HCT116 (cell line): ENCODE data around the gene IL20RA. TPM values are rescaled to one million over a fixed set of nuclear protein-coding genes. Genes with fewer than 3 reads are reported as not detected.

Experiments
- ATAC-seq: fragments of 200-7000 bp; cut with Tn5 transposase; 2 replicates; pipeline ENCODE4 v1.9.1; 2020; ENCODE audit warnings: mild to moderate bottlenecking, moderate library complexity
- BruUV-seq: library from RNA; stranded (reverse); fragments of 400-500 nt; replicated peaks from 2 replicates; lab custom pipeline; 2021; lab: Mats Ljungman, UMichigan
- CTCF ChIA-PET: fragments of 300-600 bp; sonication (Branson Sonifier 250); formaldehyde crosslinking; loops from one replicate; lab custom pipeline; 2021; ENCODE audit warnings: antibody characterized with exemption; lab: Charles Lee
- POLR2A ChIA-PET: fragments of 300-600, 350-600 bp; sonication (Branson Sonifier 250); formaldehyde crosslinking; loops from one replicate; lab custom pipeline; 2021; ENCODE audit warnings: antibody characterized with exemption; lab: Charles Lee
- RAD21 ChIA-PET, 2 experiments: fragments of 300-600 bp; sonication (Branson Sonifier 250); formaldehyde crosslinking; loops; one replicate each; lab custom pipeline; 2023; ENCODE audit warnings: low total read pairs in 2 of 2; ENCODE audit not compliant: uncharacterized antibody in 2 of 2, unreplicated experiment in 2 of 2, low non-redundant PET in 1 of 2; lab: Charles Lee
- DNase-seq: peaks from one replicate; pipeline ENCODE4 v3.0.0-alpha.2; 2010; ENCODE audit warnings: low read depth, low spot score
- H2AFZ ChIP-seq: fragments of 200-600 bp; shearing (Covaris generic), sonication (generic); 2 replicates; pipeline ENCODE4 v1.6.1; 2017; ENCODE audit warnings: low read depth, mixed run types, mixed read lengths, antibody characterized with exemption, low read length; ENCODE audit not compliant: poor library complexity, severe bottlenecking
- H3K27ac ChIP-seq: 2 replicates; pipeline ENCODE4 v1.5.1; 2012; ENCODE audit warnings: low read depth, low read length
- H3K27me3 ChIP-seq: fragments of 200-600 bp; sonication (generic); 2 replicates; pipeline ENCODE4 v1.6.1; 2016; ENCODE audit warnings: mixed run types, low read length, mixed read lengths; ENCODE audit not compliant: insufficient read depth
- H3K36me3 ChIP-seq, 2 experiments: fragments of 200-500 bp in 1 of 2; fragments of 200-600 bp in 1 of 2; sonication (Bioruptor generic) in 1 of 2; sonication (generic) in 1 of 2; 2 replicates each; pipeline versions ENCODE4 v1.5.1 to v1.6.1; 2014 to 2016; ENCODE audit warnings: low read length in 2 of 2, inconsistent platforms in 1 of 2, mixed read lengths in 1 of 2, mixed run types in 1 of 2; ENCODE audit not compliant: insufficient read depth in 2 of 2, control insufficient read depth in 1 of 2
- H3K4me1 ChIP-seq, 2 experiments: fragments of 200-600 bp in 1 of 2; sonication (generic) in 1 of 2; 2 replicates each; pipeline versions ENCODE4 v1.5.1 to v1.6.1; 2012 to 2017; ENCODE audit warnings: low read length in 2 of 2, inconsistent platforms in 1 of 2, mild to moderate bottlenecking in 1 of 2, mixed read lengths in 1 of 2, mixed run types in 1 of 2, moderate library complexity in 1 of 2; ENCODE audit not compliant: insufficient read depth in 2 of 2, control insufficient read depth in 1 of 2
- H3K4me2 ChIP-seq: fragments of 200-600 bp; sonication (generic); 2 replicates; pipeline ENCODE4 v1.6.1; 2017; ENCODE audit warnings: mixed run types, low read length, mixed read lengths
- H3K4me3 ChIP-seq, 2 experiments: fragments of 200-600 bp in 1 of 2; sonication (generic) in 1 of 2; replicated peaks in 1 of 2; 2 replicates each; pipeline ENCODE4 v1.5.1; 2011 to 2016; ENCODE audit warnings: low read length in 2 of 2, control low read depth in 1 of 2, low read depth in 1 of 2, mild to moderate bottlenecking in 1 of 2, mixed read lengths in 1 of 2, mixed run types in 1 of 2
- H3K79me2 ChIP-seq: fragments of 200-600 bp; sonication (generic); 2 replicates; pipeline ENCODE4 v1.6.1; 2017; ENCODE audit warnings: mild to moderate bottlenecking, mixed run types, low read length, moderate library complexity, mixed read lengths; ENCODE audit not compliant: insufficient read depth
- H3K9ac ChIP-seq: fragments of 200-600 bp; sonication (generic); 2 replicates; pipeline ENCODE4 v1.6.1; 2016; ENCODE audit warnings: low read length, mixed read lengths
- H3K9me2 ChIP-seq: fragments of 200-600 bp; sonication (generic), shearing (Covaris generic); 2 replicates; pipeline ENCODE4 v1.6.1; 2017; ENCODE audit warnings: mixed run types, mild to moderate bottlenecking, moderate library complexity; ENCODE audit not compliant: insufficient read depth
- H3K9me3 ChIP-seq, 2 experiments: fragments of 200-500 bp in 1 of 2; fragments of 200-600 bp in 1 of 2; sonication (Bioruptor generic) in 1 of 2; sonication (generic) in 1 of 2; 2 replicates each; pipeline ENCODE4 v1.6.1; 2014 to 2017; ENCODE audit warnings: low read length in 2 of 2, mixed read lengths in 2 of 2, inconsistent platforms in 1 of 2, low read depth in 1 of 2, mild to moderate bottlenecking in 1 of 2, mixed run types in 1 of 2, moderate library complexity in 1 of 2; ENCODE audit not compliant: control insufficient read depth in 1 of 2, insufficient read depth in 1 of 2
- H4K20me1 ChIP-seq: fragments of 200-600 bp; sonication (generic), shearing (Covaris generic); 2 replicates; pipeline ENCODE4 v1.6.1; 2017; ENCODE audit warnings: mixed run types, mild to moderate bottlenecking, moderate library complexity; ENCODE audit not compliant: insufficient read depth
- EGR1 ChIP-seq: IDR thresholded peaks from 2 replicates; pipeline ENCODE4 v1.6.1; 2012; ENCODE audit warnings: low read depth
- EZH2phosphoT487 ChIP-seq: fragments of 200-600 bp; IDR thresholded peaks from 2 replicates; pipeline ENCODE4 v1.6.1; 2018; ENCODE audit warnings: antibody characterized with exemption, borderline replicate concordance
- FOSL1 ChIP-seq: IDR thresholded peaks from 2 replicates; pipeline ENCODE4 v1.6.1; 2012; ENCODE audit warnings: low read depth
- POLR2AphosphoS5 ChIP-seq: IDR thresholded peaks from 2 replicates; pipeline ENCODE4 v1.6.1; 2011; ENCODE audit warnings: mild to moderate bottlenecking, low read depth, low read length, moderate library complexity
- SP1 ChIP-seq: IDR thresholded peaks from 2 replicates; pipeline ENCODE4 v1.6.1; 2012; ENCODE audit warnings: low read depth
- SRF ChIP-seq: IDR thresholded peaks from 2 replicates; pipeline ENCODE4 v1.6.1; 2012; ENCODE audit warnings: low read depth
- TCF7L2 ChIP-seq: IDR thresholded peaks from 2 replicates; pipeline ENCODE4 v1.7.0; 2011; ENCODE audit warnings: borderline replicate concordance, inconsistent platforms; ENCODE audit not compliant: insufficient read depth, insufficient read length; ENCODE audit errors: extremely low read depth
- YY1 ChIP-seq: IDR thresholded peaks from 2 replicates; pipeline ENCODE4 v1.6.1; 2011; ENCODE audit warnings: low read length, low read depth, moderate library complexity, mild to moderate bottlenecking; ENCODE audit not compliant: insufficient replicate concordance; ENCODE audit errors: extremely low read depth
- intact Hi-C: fragments of 100-400 bp; cut with micrococcal nuclease; formaldehyde crosslinking; loops from 2 replicates; pipeline ENCODE4 v1.10.0; 2022
- total RNA-seq: library from RNA; stranded (reverse); gene quantifications from one replicate; pipeline ENCODE4 v1.2.1, GENCODE V29; 2021; ENCODE audit not compliant: unreplicated experiment
- TF ChIP-seq, protein P1 (sequence below): IDR thresholded peaks from 2 replicates; pipeline ENCODE4 v1.6.1; 2012
- TF ChIP-seq, protein P2 (sequence below): IDR thresholded peaks from 2 replicates; pipeline ENCODE4 v1.6.1; 2011; ENCODE audit warnings: mild to moderate bottlenecking, low read length, moderate library complexity; ENCODE audit not compliant: insufficient replicate concordance; ENCODE audit errors: extremely low read depth
- TF ChIP-seq, protein P3 (sequence below): IDR thresholded peaks from 2 replicates; pipeline ENCODE4 v1.6.1; 2012; ENCODE audit warnings: low read depth

IL20RA gene
- total RNA-seq, 1 experiment from 2014 or later = 1.1 TPM

DNA sequence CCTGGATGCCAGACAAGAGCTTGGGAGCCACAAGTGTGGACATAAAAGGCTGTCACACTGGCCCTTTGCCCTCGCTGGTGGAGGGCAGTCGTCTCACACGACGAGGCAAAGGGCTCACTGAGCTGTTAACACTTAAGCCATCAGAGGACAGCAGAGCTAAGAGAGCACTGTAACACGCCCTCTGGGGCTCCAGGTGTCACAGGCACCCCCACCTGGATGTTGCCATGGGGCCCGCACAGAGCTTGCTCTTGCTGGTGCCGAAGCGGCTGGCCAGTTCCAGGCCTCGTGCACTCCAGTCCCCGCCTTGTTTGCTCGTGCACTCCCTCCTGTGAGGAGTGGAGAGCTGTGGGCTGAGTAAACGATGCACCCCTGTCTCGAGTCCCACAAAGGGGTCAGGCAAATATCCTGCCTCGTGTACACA, 85.3 kb downstream of the IL20RA start:
- TF ChIP-seq, protein P1, sequence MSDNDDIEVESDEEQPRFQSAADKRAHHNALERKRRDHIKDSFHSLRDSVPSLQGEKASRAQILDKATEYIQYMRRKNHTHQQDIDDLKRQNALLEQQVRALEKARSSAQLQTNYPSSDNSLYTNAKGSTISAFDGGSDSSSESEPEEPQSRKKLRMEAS = no peak
- TF ChIP-seq EZH2phosphoT487 (no peak), EGR1 (no peak)
- TF ChIP-seq, protein P2, sequence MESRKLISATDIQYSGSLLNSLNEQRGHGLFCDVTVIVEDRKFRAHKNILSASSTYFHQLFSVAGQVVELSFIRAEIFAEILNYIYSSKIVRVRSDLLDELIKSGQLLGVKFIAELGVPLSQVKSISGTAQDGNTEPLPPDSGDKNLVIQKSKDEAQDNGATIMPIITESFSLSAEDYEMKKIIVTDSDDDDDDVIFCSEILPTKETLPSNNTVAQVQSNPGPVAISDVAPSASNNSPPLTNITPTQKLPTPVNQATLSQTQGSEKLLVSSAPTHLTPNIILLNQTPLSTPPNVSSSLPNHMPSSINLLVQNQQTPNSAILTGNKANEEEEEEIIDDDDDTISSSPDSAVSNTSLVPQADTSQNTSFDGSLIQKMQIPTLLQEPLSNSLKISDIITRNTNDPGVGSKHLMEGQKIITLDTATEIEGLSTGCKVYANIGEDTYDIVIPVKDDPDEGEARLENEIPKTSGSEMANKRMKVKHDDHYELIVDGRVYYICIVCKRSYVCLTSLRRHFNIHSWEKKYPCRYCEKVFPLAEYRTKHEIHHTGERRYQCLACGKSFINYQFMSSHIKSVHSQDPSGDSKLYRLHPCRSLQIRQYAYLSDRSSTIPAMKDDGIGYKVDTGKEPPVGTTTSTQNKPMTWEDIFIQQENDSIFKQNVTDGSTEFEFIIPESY = no peak
- no TSS peak for BruUV-seq
- ChIA-PET CTCF (no interaction called here), RAD21 (no interaction called here), POLR2A (no interaction called here)
- Histone ChIP-seq H3K9ac (no peak overlapping the region), H4K20me1 (no peaks in the 10 kb centered on the region), H3K27me3 (no peaks in the 10 kb centered on the region), H3K79me2 (no peaks in the 10 kb centered on the region), H2AFZ (no peak overlapping the region), H3K9me2 (no peaks in the 10 kb centered on the region), H3K9me3 (no peaks in the 10 kb centered on the region), H3K36me3 (no peaks in the 10 kb centered on the region), H3K4me1 (no peaks in the 10 kb centered on the region; a peak in 1 of 4 replicates), H3K4me3 (no peak overlapping the region), H3K4me2 (no peak overlapping the region), H3K27ac (no peak overlapping the region)
- intact Hi-C loops = no loop called here
- no peak for DNase-seq
- no peak for ATAC-seq

DNA sequence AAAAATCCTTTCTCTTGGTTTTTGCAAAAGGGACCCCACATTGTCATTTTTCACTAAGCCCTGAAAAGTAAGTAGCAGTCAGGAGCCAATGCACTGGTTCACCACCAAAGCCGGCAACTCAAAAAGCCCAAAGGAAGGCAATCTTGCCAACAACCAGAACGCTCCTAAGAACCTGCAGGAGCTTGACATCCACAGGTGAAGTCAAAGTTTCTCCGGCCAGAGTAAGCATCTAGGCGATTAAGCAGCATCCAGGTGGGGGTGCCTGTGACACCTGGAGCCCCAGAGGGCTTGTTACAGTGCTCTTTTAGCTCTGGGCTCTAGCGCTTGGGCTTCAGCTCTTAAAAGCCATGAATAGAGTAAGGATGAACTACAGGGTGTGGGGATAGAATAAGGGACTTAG, 86.6 kb downstream of the IL20RA start:
- CTCF ChIA-PET = interaction anchor here (1.3 kb wide), 1 partner anchor 136 kb away, joined by 3 read pairs; no protein-coding TSS in a partner anchor
- TF ChIP-seq POLR2AphosphoS5 (no peak), YY1 (no peak), FOSL1 (no peak), TCF7L2 (no peak), SP1 (no peak), SRF (no peak)
- TF ChIP-seq, protein P3, sequence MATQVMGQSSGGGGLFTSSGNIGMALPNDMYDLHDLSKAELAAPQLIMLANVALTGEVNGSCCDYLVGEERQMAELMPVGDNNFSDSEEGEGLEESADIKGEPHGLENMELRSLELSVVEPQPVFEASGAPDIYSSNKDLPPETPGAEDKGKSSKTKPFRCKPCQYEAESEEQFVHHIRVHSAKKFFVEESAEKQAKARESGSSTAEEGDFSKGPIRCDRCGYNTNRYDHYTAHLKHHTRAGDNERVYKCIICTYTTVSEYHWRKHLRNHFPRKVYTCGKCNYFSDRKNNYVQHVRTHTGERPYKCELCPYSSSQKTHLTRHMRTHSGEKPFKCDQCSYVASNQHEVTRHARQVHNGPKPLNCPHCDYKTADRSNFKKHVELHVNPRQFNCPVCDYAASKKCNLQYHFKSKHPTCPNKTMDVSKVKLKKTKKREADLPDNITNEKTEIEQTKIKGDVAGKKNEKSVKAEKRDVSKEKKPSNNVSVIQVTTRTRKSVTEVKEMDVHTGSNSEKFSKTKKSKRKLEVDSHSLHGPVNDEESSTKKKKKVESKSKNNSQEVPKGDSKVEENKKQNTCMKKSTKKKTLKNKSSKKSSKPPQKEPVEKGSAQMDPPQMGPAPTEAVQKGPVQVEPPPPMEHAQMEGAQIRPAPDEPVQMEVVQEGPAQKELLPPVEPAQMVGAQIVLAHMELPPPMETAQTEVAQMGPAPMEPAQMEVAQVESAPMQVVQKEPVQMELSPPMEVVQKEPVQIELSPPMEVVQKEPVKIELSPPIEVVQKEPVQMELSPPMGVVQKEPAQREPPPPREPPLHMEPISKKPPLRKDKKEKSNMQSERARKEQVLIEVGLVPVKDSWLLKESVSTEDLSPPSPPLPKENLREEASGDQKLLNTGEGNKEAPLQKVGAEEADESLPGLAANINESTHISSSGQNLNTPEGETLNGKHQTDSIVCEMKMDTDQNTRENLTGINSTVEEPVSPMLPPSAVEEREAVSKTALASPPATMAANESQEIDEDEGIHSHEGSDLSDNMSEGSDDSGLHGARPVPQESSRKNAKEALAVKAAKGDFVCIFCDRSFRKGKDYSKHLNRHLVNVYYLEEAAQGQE = no peak
- TF ChIP-seq, protein P2 = no peak

More for the DNA sequence above, 86.6 kb downstream of the IL20RA start:
- intact Hi-C loops = no loop called here
- ATAC-seq (no peak), DNase-seq (no peak)
- Histone ChIP-seq H3K9me3 (no peaks in the 10 kb centered on the region), H3K4me1 (no peaks in the 10 kb centered on the region; a peak in 1 of 4 replicates), H3K27me3 (no peaks in the 10 kb centered on the region), H3K4me2 (no peak overlapping the region), H4K20me1 (no peaks in the 10 kb centered on the region), H3K27ac (no peak overlapping the region), H2AFZ (no peak overlapping the region), H3K79me2 (no peaks in the 10 kb centered on the region), H3K4me3 (no peak overlapping the region), H3K9me2 (no peaks in the 10 kb centered on the region), H3K9ac (no peak overlapping the region), H3K36me3 (no peaks in the 10 kb centered on the region)
- RAD21 ChIA-PET = no interaction called here
- POLR2A ChIA-PET = no interaction called here
- no TSS peak for BruUV-seq
